Right renal cortex interstitium (tissue), 3 donors: ENCODE data around the gene SLC25A23. TPM values are rescaled to one million over a fixed set of nuclear protein-coding genes. Genes with fewer than 3 reads are reported as not detected.
"Not testable (repeated sequence)": the region's sequence is repeated elsewhere in the genome, so short reads cannot be mapped to it uniquely, and the experiment has no call there.

Experiments used
- DNase-seq, 3 donors: peaks; one replicate each; pipeline ENCODE4 v3.0.0-alpha.2; 2013; ENCODE audit warnings: low read depth in 3 of 3, low spot score in 2 of 3
- polyA plus RNA-seq, 3 donors: library from polyadenylated mRNA; unstranded; fragments of 120-200 nt; gene quantifications; one replicate each; pipeline ENCODE4 v1.2.1, GENCODE V29; 2013; ENCODE audit not compliant: insufficient read length in 3 of 3

The SLC25A23 gene
- polyA plus RNA-seq, 3 donors: 66.1 to 76.8 (median 66.4) TPM

DNA sequence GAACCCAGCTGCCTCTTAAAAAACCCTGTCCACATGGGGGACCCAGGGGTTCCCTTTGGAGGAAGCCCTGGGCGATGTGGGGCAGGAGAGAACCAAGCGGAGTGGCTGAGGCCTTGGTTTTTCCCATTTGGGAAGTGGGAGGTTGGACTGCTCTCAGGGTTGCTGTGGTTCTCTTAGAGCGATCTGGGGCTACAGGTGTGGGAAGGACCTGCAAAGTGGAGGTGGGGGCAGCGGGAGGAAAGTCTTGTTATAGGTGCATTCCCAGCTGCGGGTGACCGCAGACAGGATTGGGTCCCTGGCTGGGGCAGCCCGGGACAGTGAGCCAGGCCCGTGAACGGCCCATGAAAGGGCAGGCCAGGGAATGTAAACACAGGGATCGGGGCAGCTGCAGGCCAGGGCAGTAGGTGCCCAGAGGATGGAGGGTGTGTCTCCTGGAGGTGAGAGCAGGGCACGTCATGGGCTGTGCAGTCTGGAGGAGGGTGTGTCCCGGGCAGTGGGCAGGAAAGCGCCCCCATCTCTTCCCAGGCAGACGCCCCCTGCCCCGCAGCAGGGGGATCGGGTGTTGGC is 814 bp downstream of the SLC25A23 start:
- DNase-seq: no peak

DNA sequence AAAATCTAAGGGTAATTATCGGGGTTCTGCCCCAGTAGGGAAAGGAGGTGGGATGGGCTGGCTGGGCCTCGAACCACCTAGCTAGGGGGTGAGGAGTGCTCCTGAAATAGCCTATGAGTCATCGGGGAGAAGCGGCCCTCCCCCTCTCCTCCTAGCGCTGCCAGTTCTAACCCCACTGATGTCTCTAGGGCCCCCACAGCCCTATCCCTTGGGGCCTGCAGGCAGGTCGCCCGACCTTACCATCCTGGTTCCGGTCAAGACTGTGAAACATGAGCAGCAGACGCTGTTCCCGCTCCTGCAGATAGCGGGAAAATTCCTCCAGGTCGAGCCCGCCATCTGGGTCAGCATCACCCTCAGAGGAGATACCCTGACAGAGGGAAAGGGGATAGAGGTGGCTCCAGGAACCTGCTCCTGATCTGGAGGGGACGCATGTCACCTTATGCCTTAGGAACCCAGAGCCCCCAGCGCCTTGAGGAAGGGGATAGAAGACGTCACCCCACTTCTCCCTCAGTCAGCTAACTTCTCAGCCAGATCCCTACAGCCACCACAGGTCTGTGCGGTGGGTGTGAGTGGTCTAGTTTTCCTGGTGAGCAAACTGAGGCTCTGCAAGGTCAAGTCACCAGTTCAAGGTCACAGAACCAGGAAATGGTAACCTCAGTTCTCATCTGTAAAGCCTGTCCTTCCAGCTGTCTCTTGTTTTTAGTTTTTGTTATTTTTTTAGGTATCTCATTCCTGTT is 1.5 kb downstream of the SLC25A23 start:
- DNase-seq: no peak

- DNase-seq: no peak
Measured at GRCh38 chr19:6455924-6456323, 3.7 kb downstream of the SLC25A23 start.

- DNase-seq: no peak
Measured at GRCh38 chr19:6453951-6454565, 5.5 kb downstream of the SLC25A23 start.

- DNase-seq: no peak
Measured at GRCh38 chr19:6452899-6453298, 6.7 kb downstream of the SLC25A23 start.

GRCh38 chr19:6452223-6452614 is 7.4 kb downstream of the SLC25A23 start:
- no peak for DNase-seq

- no peak for DNase-seq
Measured at GRCh38 chr19:6451583-6452222, 7.9 kb downstream of the SLC25A23 start.

DNA sequence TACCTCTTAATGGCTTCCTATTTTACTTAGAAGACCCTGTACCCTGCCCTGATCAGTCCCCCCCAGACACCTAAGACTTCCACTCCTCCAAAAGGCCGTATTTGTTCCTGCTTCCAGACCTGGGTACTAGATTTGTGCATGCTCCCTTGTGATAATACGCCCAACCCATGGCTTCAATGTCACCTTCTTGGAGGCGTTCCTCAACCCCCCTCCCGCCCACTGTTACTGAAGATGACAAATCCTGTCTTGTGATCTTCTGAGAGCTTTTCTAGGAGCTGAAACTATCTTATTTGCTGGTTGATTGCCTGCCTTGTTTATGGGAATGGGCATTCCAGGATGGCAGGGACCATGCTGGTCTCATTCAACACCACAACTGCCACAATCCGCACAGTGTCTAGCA is 9.4 kb downstream of the SLC25A23 start:
- no peak for DNase-seq

- DNase-seq: no peak
Measured at GRCh38 chr19:6448045-6448444, 11.5 kb downstream of the SLC25A23 start.

DNA sequence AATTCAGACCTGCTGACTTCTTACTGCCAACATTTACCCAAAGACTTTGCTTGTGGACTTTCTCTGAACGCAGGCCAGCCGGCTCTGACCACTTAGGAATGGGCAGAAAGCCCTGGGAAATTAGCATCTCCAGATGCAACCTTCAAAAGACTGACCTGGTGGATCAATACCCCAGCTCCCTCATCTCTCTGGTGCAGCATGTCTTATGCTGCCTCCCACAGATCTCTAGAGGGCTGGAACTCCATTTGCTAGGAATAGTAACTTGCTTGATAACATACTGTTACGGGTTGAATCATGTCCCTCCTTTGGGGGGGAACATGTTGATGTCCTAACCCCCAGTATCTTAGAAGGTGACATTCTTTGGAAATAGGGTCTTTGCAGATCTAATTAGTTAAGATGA is 13.1 kb downstream of the SLC25A23 start:
- DNase-seq: no peak

- no peak for DNase-seq
Measured at GRCh38 chr19:6443986-6444385, 15.6 kb downstream of the SLC25A23 start.

DNA sequence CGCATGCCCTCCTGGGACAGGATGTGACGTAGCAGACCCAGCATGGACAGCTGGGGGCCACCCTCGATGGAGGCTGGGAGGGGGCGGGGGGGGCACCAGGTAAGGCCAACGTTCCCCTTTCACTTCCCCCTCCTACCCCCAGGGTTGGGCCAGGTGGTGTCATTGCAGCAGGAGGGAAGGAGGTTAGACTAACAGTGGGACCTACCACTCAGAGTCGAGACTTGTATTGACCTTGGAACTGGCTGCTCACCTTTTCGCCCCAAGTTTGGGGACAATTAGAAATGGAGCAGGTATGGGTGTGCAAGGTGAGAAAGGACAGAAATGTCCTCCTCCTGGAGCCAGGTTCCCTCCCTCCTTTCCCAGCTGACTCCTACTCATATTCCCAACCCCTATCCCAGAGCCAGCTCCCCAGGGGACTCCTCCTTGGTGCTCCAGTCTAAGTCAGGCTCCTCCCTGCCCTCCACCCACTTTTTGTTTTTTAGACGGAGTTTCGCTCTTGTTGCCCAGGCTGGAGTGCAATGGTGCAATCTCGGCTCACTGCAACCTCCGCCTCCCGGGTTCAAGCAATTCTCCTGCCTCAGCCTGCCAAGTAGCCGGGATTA is 17.4 kb downstream of the SLC25A23 start:
- DNase-seq: no peak

DNA sequence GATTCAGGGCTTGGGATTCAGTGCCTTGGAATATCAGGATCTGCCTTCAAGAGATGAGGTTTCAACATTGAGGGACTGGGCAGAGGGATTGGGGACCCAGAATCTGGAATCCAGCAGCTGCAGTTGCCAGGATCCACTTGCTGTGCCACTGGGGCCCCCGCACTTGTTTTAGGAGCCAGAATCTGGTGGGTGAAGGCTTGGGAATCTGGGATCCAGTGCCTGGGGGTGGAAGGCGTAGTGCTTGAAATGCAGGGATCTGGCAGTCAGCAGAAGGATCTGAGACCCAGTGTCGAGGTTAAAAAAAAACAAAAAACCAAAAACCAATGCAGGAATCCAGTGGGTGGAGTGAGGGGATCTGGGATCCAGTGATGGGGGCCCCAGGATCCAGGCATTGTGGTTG is 18.7 kb downstream of the SLC25A23 start:
- DNase-seq: no peak

GRCh38 chr19:6439743-6440142 is 19.8 kb downstream of the SLC25A23 start:
- DNase-seq: no peak

DNA sequence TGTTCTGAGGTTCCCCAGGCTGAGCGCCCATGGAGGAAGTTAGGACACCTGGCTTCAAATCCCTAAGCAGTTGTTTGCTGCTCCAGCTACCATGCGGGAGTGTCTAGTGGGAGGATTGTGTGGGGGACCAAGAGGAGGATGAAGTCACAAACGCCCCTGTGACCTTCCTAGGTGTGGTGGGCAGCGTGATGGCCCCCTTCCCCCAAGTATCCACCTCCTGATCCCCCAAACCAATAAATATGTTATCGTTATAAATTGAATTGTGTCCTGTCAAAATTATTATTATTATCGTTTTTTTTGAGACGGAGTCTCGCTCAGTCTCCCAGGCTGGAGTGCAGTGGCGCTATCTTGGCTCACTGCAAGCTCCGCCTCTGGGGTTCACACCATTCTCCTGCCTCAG is 25.9 kb downstream of the SLC25A23 start, which contains the start of gene SLC25A41:
Gene SLC25A41 (minus strand): TSS at position 101 of the 400 bp plus-strand sequence. CDS start 70 bp downstream, at position 31.
- no peak for DNase-seq

- DNase-seq: no peak
Measured at GRCh38 chr19:6433165-6433564, 26.4 kb downstream of the SLC25A23 start.

GRCh38 chr19:6431891-6432290 is 27.7 kb downstream of the SLC25A23 start:
- no peak for DNase-seq

DNA sequence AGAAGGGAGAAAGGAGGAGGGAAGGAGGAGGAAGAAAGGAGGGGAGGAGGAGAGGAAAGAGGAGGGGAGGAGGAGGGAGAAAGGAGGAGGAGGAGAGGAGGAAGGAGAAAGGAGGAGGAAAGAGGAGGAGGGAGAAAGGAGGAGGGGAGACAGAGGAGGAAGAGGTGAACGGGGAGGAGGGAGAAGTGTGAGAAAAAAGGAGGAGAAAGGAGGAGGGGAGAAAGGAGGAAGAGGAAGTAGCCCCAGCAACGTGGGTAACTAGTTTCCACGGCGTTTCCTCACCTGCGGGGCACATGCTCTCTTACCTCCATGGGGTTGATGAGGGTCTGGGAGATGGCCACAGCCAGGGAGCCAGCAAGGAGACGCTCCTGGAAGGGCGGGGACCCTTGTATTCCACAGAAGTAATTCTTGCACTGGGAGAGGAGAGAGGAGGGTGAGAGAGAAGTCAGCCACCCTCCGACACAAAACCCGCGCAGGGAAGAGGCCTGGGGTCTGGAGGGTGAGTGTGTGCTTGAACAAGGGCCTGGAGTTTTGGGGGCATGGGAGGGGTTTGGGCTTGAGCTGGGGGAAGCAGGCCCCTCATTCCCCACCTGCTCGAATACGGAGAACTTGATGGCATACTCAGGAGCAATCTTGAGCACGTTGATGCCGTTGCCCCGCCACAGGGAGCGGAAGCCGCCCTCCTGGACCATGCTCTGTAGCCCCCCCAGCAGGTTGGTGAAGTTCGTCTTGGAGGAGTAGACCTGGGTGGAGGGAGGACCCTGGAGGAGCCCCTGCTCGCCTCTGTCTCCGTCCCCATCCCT is 30.0 kb downstream of the SLC25A23 start:
- DNase-seq: no peak

- not testable (repeated sequence) for DNase-seq
Measured at GRCh38 chr19:6428692-6429418, 30.7 kb downstream of the SLC25A23 start.

GRCh38 chr19:6427131-6427530 is 32.5 kb downstream of the SLC25A23 start:
- DNase-seq: no peak
